NCI-H82 treated with DMSO at 0.1 percent for 48 hours (cell line): ENCODE results near the gene SNORC.

Source experiments
- DNase-seq: peaks from one replicate; lab custom pipeline; 2025; ENCODE audit not compliant: unreplicated experiment; lab: John Stamatoyannopoulos, UW

The SNORC gene

DNA sequence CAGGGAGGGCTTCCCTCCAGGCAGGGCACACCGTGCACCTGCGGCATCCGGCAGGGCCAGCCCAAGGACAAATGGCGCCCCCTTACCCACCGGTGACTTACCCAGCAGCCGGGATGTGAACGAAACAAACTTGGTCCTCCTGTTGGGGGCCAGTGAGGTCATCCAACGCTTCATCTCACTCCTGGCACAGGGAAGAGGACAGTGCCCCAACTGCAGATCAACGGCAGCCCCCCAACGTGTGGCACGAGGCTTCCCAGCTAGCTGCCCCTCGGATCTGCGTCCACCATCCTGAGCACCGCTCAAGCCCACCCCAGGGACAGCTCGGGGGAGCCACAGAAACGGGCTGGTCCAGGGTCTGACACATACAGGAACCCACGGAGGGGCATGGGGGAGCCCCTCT lies 12.0 kb downstream of the SNORC start:
- no peak for DNase-seq

- DNase-seq: no peak
Observed at GRCh38 chr2:232882505-232883115, 12.5 kb downstream of the SNORC start.

DNA sequence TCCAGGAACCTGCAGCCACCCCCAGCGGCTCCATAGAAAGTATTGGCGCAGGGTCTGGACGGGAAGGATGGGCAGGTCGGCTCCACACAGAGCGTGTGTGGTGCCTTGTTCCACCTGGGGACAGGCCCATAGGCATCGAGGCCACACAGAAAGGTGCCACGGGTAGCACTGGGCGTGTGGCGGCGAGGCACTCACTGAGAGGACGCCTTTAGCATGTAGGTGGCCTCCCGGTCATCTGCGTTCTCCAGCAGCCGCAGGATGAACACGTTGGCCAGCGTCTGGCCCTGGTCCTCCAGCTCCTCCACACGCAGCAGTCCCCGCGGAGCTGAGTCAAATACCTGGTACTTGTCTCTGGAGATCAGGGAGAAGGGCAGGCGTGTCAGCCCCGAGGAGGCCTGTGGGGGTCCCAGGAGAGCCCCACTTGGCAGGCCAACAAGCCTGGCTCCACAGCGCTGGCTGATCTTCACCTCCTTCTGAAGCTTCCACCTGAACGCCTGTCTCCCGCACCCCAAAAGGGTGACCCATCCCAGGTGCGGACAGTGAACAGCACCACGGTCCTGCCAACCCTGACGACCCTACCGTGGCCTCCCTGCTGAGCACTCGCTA lies 13.2 kb downstream of the SNORC start:
- DNase-seq: no peak

DNA sequence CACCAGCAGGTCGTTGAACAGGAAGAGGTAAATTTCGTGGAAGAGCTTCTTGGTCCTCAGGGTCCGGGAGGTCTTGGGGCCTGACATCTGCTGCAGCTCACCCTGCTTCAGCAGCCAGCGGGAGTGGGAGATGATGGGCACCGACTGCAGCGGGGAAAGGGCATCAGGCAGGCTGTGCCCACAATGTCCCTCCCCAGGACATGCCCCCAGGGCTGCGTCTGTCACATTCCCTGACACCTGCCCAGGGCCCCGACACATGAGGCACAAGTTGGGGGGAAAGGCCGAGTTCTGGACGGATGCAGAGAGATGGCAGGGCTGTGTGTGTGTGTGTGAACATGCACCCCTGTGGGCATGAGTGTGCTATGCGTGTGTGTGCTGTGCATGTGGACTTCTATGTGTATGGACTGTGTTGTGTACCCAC lies 13.9 kb downstream of the SNORC start:
- DNase-seq: no peak

DNA sequence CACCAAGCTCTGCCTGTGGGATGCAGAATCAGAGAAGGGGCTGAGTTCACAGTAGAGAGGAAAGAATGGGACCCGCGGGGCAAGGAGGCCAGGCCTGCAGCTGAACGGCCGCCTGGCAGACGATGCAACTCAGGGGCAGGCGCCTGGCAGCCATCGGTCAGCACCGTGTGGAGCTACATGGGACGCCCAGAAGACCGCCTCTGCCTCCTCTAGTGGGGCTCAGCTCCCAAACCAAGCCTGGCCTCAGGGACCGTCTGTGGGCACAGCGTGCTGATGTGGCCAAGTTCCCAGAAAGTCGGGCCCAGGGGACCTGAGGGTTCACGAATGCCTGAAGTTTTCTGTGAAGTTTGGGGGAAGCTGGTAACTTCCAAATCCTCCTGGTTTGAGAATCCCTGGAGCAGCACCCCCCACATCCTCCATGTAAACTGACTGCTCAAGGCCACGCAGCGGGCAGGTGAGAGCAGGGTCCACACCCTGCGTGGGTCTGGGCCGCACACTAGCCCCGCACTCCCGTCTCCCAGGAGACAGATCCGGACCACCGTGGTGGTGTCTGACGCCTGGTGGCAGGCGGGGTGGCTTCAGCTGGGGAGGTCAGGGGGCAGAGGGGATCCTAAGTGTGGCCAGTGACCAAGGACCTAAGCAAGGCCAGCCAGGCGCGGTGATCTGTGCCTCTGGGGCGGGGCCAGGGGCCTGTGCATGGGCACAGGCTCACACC lies 14.6 kb downstream of the SNORC start:
- no peak for DNase-seq

- DNase-seq: no peak
Observed at GRCh38 chr2:232885264-232885961, 15.3 kb downstream of the SNORC start.

- DNase-seq: no peak
Observed at GRCh38 chr2:232886176-232886575, 16.1 kb downstream of the SNORC start.

GRCh38 chr2:232886632-232887031 lies 16.6 kb downstream of the SNORC start:
- no peak for DNase-seq

DNA sequence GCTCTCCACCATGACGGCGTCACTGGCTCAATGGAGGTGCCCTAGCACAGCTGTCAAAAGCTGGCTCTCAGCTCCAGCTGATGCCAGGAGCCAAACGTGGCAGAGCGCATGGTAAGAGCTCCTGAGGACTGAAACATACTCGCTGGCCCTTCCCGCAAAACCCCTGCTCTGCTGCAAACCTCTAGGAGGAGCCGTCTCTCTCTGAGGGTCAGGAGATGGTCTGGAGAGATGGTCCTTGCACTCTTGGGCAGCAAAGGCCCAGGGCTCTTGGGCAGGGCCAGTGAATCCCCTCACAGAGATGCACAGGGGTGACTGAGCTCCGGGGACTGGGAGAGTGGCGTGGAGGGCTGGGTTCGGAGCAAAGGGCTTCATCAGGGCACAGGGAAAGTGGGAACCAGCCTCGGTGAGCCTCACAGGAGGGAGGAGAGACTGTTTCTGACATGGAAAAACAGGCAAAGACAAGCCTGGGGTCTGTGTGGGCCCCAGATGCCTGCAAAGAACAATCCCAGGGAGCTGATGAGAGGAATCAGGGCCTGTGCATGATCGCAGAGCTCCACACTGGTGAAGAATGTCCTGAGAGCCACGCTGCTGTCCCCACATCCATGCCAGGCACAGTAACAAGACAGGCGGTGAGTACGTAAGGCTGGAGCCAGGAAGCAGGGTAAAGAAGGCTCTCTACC lies 17.2 kb downstream of the SNORC start:
- DNase-seq: no peak

DNA sequence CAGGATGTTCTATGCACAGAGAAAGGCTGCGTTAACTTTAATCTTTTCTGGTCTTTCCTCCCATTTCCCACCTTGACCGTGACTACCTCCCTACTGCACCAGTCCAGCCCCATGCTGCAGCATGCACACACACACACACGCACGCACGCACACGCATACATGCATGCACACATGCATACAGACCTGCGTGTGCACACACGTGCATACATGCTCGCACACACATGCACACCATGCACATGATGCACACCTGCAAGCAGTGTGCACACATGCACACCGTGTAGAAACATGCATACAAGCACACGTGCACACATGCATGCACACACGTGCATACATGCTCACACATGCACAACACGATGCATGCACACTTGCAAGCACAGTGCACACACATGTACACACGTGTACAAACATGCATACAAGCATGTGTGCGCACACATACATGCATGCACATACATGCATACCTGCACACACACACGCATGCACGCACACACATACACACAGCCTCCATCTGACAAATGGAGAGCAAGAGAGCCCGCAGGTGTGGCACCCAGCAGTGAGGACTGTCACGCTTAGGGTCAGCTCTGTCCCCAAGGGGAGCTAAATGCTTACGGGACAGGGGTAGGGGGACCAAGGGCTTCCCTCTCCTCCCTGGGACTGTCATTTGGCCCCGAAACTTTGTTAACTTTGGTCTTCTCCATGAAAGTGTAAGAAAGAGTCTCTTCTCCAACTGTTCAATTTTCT lies 18.2 kb downstream of the SNORC start:
- DNase-seq: no peak

DNA sequence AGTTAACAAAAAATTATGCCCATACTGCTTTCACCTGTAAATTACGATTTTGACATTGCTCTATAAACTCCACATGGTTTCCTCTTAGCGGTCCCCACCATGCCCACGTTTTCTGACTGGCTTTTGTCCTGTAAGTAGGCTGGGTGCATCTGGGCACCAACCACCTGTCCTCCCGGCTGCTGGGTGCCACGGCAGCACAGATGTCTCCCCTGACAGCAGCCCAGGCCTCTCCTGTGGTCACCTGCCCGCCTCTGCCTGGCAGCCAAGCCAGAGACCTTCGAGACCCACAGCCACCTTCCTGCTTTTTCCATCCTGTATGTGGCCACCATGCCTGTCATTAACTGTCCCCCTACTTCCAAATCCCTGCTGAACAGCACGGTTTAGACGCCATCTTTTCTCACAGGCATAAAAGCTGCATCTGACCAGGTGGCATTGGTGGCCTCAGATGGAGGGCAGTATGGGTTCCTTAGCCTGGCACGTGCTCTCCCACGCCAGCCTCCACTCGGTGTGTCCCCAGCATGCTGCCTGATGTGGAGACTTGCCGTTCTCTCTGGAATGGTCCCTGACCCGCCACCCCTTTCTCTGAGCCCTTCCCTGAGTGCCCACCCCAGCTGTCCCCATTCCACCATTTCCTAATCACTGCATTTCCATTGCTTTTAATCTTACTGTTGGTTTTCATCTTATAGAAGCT lies 18.9 kb downstream of the SNORC start:
- no peak for DNase-seq

- no peak for DNase-seq
Observed at GRCh38 chr2:232889876-232890401, 19.9 kb downstream of the SNORC start.

DNA sequence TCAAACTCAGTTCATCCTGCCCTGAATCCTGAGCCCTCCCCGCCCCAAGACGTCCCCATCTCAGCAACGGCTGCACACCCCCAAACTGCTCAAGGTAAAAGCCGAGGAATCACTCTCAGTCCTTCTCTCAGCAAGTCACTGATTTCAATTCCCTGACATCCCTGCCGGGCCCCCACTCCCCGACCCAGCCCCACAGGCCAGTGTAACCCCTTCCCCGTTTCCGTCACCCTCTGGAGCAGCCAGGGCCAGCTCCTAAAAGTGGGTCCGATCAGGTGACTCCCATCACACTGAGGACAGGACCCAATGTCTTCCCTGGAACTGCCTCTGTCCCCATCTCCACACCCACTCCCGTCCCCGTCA lies 20.5 kb downstream of the SNORC start:
- no peak for DNase-seq

DNA sequence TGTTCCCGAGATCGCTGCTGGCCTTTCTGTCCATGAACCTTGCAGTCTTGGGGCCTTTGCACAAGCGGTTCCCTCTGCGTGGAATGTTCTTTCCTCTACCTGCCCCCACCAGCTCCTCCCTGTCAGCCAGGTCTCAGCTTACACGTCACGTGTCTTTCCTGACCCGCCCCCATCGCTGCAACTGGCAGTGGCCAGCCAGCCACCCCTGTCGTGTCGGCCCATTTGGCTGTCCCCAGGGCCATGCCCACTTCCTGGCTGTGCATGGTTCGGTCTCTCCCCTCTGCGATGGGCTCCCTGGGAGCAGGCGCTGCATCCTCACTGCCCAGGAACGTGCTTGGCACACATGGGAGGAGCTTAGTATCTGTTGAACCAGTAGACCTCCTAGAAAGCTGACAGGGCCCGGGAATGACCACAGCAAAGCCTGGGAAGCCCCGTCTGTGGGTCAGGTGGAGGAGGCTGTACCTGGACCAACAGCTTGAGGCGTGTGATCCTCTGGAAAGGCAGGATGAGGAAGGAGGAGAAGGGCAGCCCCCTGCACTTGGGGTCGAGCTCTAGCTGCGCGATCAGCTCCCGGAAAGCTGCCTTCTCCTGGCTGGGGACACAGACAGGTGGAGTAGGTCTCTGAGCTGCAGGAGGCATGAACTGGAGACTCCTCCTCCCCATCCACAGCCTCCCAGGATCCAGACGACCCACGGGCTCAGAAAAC lies 21.0 kb downstream of the SNORC start:
- no peak for DNase-seq

DNA sequence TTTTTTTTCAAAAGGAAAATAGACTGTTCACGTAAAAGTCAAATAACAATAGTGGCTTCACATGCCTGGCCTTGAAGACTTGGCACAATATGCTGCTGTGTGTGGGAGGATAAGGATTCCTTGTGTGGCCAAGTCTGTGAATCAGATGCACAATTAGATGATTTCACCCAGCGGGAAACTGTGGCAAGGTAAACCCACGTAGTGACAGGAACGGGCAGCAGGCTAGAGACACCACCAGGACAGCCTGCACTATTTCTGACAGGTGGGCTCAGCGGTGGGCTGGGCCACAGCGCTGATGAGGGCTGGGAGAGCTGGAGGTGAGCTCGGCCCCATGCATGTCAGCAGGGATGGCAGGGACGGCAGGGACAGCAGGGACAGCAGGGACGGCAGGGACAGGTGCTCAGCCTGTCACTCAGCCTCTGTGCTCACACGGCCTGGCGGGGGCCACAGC lies 21.6 kb downstream of the SNORC start:
- DNase-seq: no peak

GRCh38 chr2:232892221-232892620 lies 22.2 kb downstream of the SNORC start:
- DNase-seq: no peak

GRCh38 chr2:232892843-232893242 lies 22.8 kb downstream of the SNORC start:
- DNase-seq: no peak

- no peak for DNase-seq
Observed at GRCh38 chr2:232893834-232894233, 23.8 kb downstream of the SNORC start.

DNA sequence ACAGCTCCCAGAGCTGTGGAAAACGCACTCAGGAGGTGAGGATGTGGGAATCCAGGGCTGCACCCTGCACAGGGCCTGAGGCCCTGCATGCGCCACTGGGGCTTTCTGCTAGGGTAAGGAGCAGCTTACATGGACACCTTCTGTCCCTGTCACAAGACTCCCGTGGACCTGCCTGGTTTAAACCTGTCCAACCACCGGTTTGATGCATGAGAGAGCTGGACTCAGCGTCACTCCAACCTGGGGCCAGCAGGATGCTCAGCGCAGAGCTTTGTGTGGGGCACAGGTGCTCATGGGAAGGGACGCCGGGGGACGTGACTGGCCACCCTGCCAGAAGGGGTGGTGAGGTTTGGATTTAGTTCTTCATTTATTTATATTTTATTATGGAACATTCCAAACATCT lies 24.2 kb downstream of the SNORC start:
- DNase-seq: no peak
